ENCODE results near the gene WDFY4.

GRCh38 chr10:48678041-48678440, 6.6 kb upstream of the WDFY4 start:
- TF ChIP-seq CTCF (IDR thresholded peaks at IDR 0.05) (no peak), POLR2A (IDR thresholded peaks at IDR 0.05) (no peak)
